Measurements from ENCODE around the gene HEATR5B. TPM values are rescaled to one million over a fixed set of nuclear protein-coding genes. Genes with fewer than 3 reads are reported as not detected.

Gene HEATR5B
- total and polyA plus RNA-seq, 9 of the 15 experiments (the other 6 are each of a cell fraction or from before 2014, with no cell fraction given) = 4.2 to 21.7 (median 12.2) TPM

GRCh38 chr2:37052600-37053332 is 31.4 kb downstream of the HEATR5B start:
- FAIRE-seq = no peak
- CTCF ChIA-PET (ENCODE audit: low intra/inter-chr PET ratio) = interaction anchor here (0.6 kb wide), 1 partner anchor 39 kb away, joined by 4 read pairs; no protein-coding TSS in a partner anchor

More at GRCh38 chr2:37052600-37053332, 31.4 kb downstream of the HEATR5B start:
- Histone ChIP-seq H3K4me1 (replicated peaks in 1 of 2; ENCODE audit: control insufficient read depth in 2 of 2, insufficient read depth in 2 of 2, low read length in 2 of 2) (no peaks in the 10 kb centered on the region), H3K27ac (ENCODE audit: extremely low read depth, low read depth, low read length) (no peak overlapping the region), H4K20me1 (replicated peaks; ENCODE audit: control insufficient read depth, insufficient read depth, low read length) (no peaks in the 10 kb centered on the region), H3K79me2 (ENCODE audit: control insufficient read depth, insufficient read depth, low read length) (no peaks in the 10 kb centered on the region), H3K9me1 (ENCODE audit: control insufficient read depth, insufficient read depth, low read length) (no peaks in the 10 kb centered on the region), H3K9ac (ENCODE audit: insufficient read depth in 1 of 2, low read depth in 2 of 2, low read length in 2 of 2) (no peak overlapping the region), H3K9me3 (replicated peaks; ENCODE audit: control insufficient read depth, insufficient read depth, low read depth, low read length) (no peaks in the 10 kb centered on the region), H2AFZ (ENCODE audit: low read depth, low read length) (no peak overlapping the region), H3K4me3 (no peak overlapping the region), H3K36me3 (ENCODE audit: control insufficient read depth, insufficient read depth, low read length) (peaks cover 42% of the 10 kb centered on the region; the same call in 2 of the 3 replicates), H3K4me2 (ENCODE audit: insufficient read depth, low read length) (no peak overlapping the region), H3K27me3 (ENCODE audit: control insufficient read depth in 2 of 2, insufficient read depth in 2 of 2, low read length in 2 of 2) (no peaks in the 10 kb centered on the region)
- WGBS (ENCODE audit: insufficient coverage, low coverage, missing lambda C conversion rate) = 70% methylated on average over 5 of the region's 5 CpGs
- no TSS peak for BruUV-seq (replicated peaks)
- TF ChIP-seq CEBPB (tag; IDR thresholded peaks at IDR 0.05) (peak; percentile 48), CTBP1 (IDR thresholded peaks at IDR 0.05; ENCODE audit: borderline replicate concordance) (no peak), PRDM10 (IDR thresholded peaks at IDR 0.05; ENCODE audit: partially characterized antibody) (no peak), MCM7 (IDR thresholded peaks at IDR 0.05) (no peak)
- intact Hi-C loops (cut with micrococcal nuclease) (no loop called here), in situ Hi-C loops (cut with MboI) (no loop called here)
- POLR2A ChIA-PET = no interaction called here
- DNase-seq (ENCODE audit: extremely low read depth in 1 of 4, low spot score in 3 of 4) = no peak
- no peak for ATAC-seq
